Caco-2 (cell line): ENCODE results near the gene OR6V1. TPM values are rescaled to one million over a fixed set of nuclear protein-coding genes. Genes with fewer than 3 reads are reported as not detected.

Source experiments
- BruUV-seq: library from RNA; stranded (reverse); fragments of 400-500 nt; replicated peaks from 2 replicates; lab custom pipeline; 2021; lab: Mats Ljungman, UMichigan
- CTCF ChIA-PET: fragments of 300-600 bp; sonication (Branson Sonifier 250); formaldehyde crosslinking; loops from one replicate; lab custom pipeline; 2022; ENCODE audit warnings: antibody characterized with exemption; lab: Charles Lee
- POLR2A ChIA-PET: fragments of 300-600 bp; sonication (Branson Sonifier 250); formaldehyde crosslinking; loops from one replicate; lab custom pipeline; 2022; ENCODE audit warnings: antibody characterized with exemption; lab: Charles Lee
- DNase-seq, 2 experiments: peaks; one replicate each; pipeline versions ENCODE4 v3.0.0 to v3.0.0-alpha.2; 2020 to 2022
- H3K27me3 ChIP-seq: replicated peaks from 2 replicates; pipeline ENCODE4 v1.6.0; 2011; ENCODE audit warnings: low read length; ENCODE audit not compliant: control insufficient read depth, insufficient read depth
- H3K36me3 ChIP-seq: 2 replicates; pipeline ENCODE4 v1.5.1; 2011; ENCODE audit warnings: low read length; ENCODE audit not compliant: control insufficient read depth, insufficient read depth
- H3K4me1 ChIP-seq: fragments of 250-450 bp; sonication (Bioruptor Pico); 2 replicates; pipeline ENCODE4 v1.5.1; 2020; ENCODE audit warnings: mild to moderate bottlenecking
- H3K4me3 ChIP-seq: 2 replicates; pipeline ENCODE4 v1.5.1; 2011; ENCODE audit warnings: low read depth, mild to moderate bottlenecking, control low read depth, low read length
- H3K9me3 ChIP-seq: fragments of 250-450 bp; sonication (Bioruptor Pico); 2 replicates; pipeline ENCODE4 v1.5.1; 2020; ENCODE audit warnings: mild to moderate bottlenecking, moderate library complexity
- H3K27ac Mint-ChIP-seq: one replicate; pipeline ENCODE4 v1.8.0; 2022; ENCODE audit warnings: mixed read lengths; ENCODE audit not compliant: unreplicated experiment
- H3K27me3 Mint-ChIP-seq: one replicate; pipeline ENCODE4 v1.8.0; 2022; ENCODE audit warnings: mixed read lengths; ENCODE audit not compliant: insufficient read depth, unreplicated experiment
- H3K36me3 Mint-ChIP-seq: one replicate; pipeline ENCODE4 v1.8.0; 2022; ENCODE audit warnings: mild to moderate bottlenecking, mixed read lengths; ENCODE audit not compliant: insufficient read depth, unreplicated experiment
- H3K4me1 Mint-ChIP-seq: one replicate; pipeline ENCODE4 v1.8.0; 2022; ENCODE audit warnings: low read depth, mixed read lengths; ENCODE audit not compliant: unreplicated experiment
- H3K4me3 Mint-ChIP-seq: one replicate; pipeline ENCODE4 v1.8.0; 2022; ENCODE audit warnings: mild to moderate bottlenecking, moderate library complexity, mixed read lengths; ENCODE audit not compliant: unreplicated experiment
- H3K9me3 Mint-ChIP-seq: one replicate; pipeline ENCODE4 v1.8.0; 2022; ENCODE audit warnings: mixed read lengths; ENCODE audit not compliant: unreplicated experiment
- CTCF ChIP-seq, 2 experiments: fragments of 200-600 bp in 1 of 2; IDR thresholded peaks; 1 replicate in 1 of 2; 2 replicates in 1 of 2; pipeline versions ENCODE4 v1.5.1 to v1.8.0; 2011 to 2022; ENCODE audit warnings: antibody characterized with exemption in 1 of 2, control low read depth in 1 of 2, inconsistent platforms in 1 of 2, low read depth in 1 of 2, low read length in 1 of 2, mild to moderate bottlenecking in 1 of 2, moderate library complexity in 1 of 2; ENCODE audit not compliant: insufficient read depth in 1 of 2, severe bottlenecking in 1 of 2, unreplicated experiment in 1 of 2
- intact Hi-C: fragments of 100-400 bp; cut with micrococcal nuclease; formaldehyde crosslinking; loops from one replicate; pipeline ENCODE4 v1.10.0; 2022; ENCODE audit not compliant: unreplicated experiment
- total RNA-seq: library from RNA; stranded (reverse); gene quantifications from 2 replicates; pipeline ENCODE4 v1.2.3, GENCODE V29; 2022

OR6V1 gene
- total RNA-seq, 1 experiment from 2014 or later: not detected

GRCh38 chr7:143012409-143012808 lies 39.7 kb upstream of the OR6V1 start:
- ChIA-PET POLR2A (no interaction called here), CTCF (interaction anchor here (10.7 kb wide), 1 partner anchor 202 kb away, joined by 167 read pairs; no protein-coding TSS in a partner anchor)
- Histone ChIP-seq H3K4me1 (no peaks in the 10 kb centered on the region), H3K36me3 (no peaks in the 10 kb centered on the region), H3K4me3 (no peak overlapping the region), H3K27me3 (no peaks in the 10 kb centered on the region; the same call in 1 of the 2 replicates), H3K9me3 (no peaks in the 10 kb centered on the region)
- Mint-ChIP-seq H3K9me3 (no peaks in the 10 kb centered on the region), H3K4me1 (no peaks in the 10 kb centered on the region), H3K36me3 (no peaks in the 10 kb centered on the region), H3K27me3 (peaks cover 24% of the 10 kb centered on the region), H3K4me3 (no peak overlapping the region), H3K27ac (no peak overlapping the region)
- DNase-seq: no peak
- intact Hi-C loops: no loop called here
- no peak for TF ChIP-seq CTCF (IDR thresholded peaks at IDR 0.05; ENCODE audit: insufficient read depth in 1 of 2, low read depth in 1 of 2, low read length in 1 of 2, severe bottlenecking in 1 of 2, unreplicated experiment in 1 of 2)
- no TSS peak for BruUV-seq

- POLR2A ChIA-PET: no interaction called here
- H3K4me3 Mint-ChIP-seq: no peak overlapping the region
Measured at GRCh38 chr7:143013473-143013872, 38.7 kb upstream of the OR6V1 start.

DNA sequence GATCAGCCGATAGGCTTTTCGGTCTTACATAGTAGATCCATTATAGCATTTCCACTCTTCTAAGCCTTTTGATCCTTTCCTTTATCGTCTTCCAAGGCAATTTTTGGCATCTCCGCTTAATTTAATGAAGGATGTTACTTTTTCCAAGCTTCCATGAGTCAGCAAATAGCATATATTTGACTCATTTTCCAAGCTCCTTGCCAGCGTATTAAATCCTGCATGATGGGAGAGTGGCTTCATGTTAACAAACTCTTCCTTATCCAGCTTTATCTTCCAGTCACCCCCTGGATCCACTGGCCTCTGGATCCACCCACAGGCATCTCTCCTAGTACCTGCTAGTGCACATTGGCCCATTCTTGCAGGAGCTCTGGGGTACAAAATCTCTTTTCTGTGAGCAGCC lies 38.2 kb upstream of the OR6V1 start:
- no peaks in the 10 kb centered on the region for H3K9me3 Mint-ChIP-seq
- H3K4me1 ChIP-seq: no peaks in the 10 kb centered on the region
- H3K27ac Mint-ChIP-seq: no peak overlapping the region
- no peak for TF ChIP-seq CTCF (IDR thresholded peaks at IDR 0.05; ENCODE audit: insufficient read depth in 1 of 2, low read depth in 1 of 2, low read length in 1 of 2, severe bottlenecking in 1 of 2, unreplicated experiment in 1 of 2)
- no peaks in the 10 kb centered on the region for H3K9me3 ChIP-seq
- BruUV-seq: no TSS peak
- ChIA-PET POLR2A (no interaction called here), CTCF (interaction anchor here (0.6 to 1.7 kb wide), 3 partner anchors 201 to 226 kb away, joined by 3 to 6 read pairs (median 3); no protein-coding TSS in a partner anchor)
- no peaks in the 10 kb centered on the region for H3K36me3 ChIP-seq
- no peak overlapping the region for H3K4me3 Mint-ChIP-seq
- H3K4me3 ChIP-seq: no peak overlapping the region
- intact Hi-C loops: no loop called here
- H3K27me3 ChIP-seq: no peaks in the 10 kb centered on the region; the same call in 1 of the 2 replicates
- no peak for DNase-seq
- H3K36me3 Mint-ChIP-seq: no peaks in the 10 kb centered on the region
- H3K4me1 Mint-ChIP-seq: no peaks in the 10 kb centered on the region
- peaks cover 21% of the 10 kb centered on the region for H3K27me3 Mint-ChIP-seq

More at GRCh38 chr7:143013473-143013872, 38.7 kb upstream of the OR6V1 start:
- Mint-ChIP-seq H3K27ac (no peak overlapping the region), H3K27me3 (peaks cover 21% of the 10 kb centered on the region), H3K36me3 (no peaks in the 10 kb centered on the region), H3K9me3 (no peaks in the 10 kb centered on the region), H3K4me1 (no peaks in the 10 kb centered on the region)
- H3K9me3 ChIP-seq: no peaks in the 10 kb centered on the region
- no peaks in the 10 kb centered on the region for H3K36me3 ChIP-seq
- TF ChIP-seq CTCF (IDR thresholded peaks at IDR 0.05; ENCODE audit: insufficient read depth in 1 of 2, low read depth in 1 of 2, low read length in 1 of 2, severe bottlenecking in 1 of 2, unreplicated experiment in 1 of 2): no peak
- intact Hi-C loops: no loop called here
- CTCF ChIA-PET: interaction anchor here (0.6 to 1.0 kb wide), 2 partner anchors 202 to 226 kb away, joined by 3 read pairs; no protein-coding TSS in a partner anchor
- DNase-seq: no peak
- no peak overlapping the region for H3K4me3 ChIP-seq
- no TSS peak for BruUV-seq
- no peaks in the 10 kb centered on the region; the same call in 1 of the 2 replicates for H3K27me3 ChIP-seq
- H3K4me1 ChIP-seq: no peaks in the 10 kb centered on the region
